ENCODE results near the gene PSMC3. TPM values are rescaled to one million over a fixed set of nuclear protein-coding genes. Genes with fewer than 3 reads are reported as not detected.
A peak's percentile ranks its signal among the peaks of the same experiment; 100 is the strongest.

Gene PSMC3
- total and polyA plus RNA-seq, 9 of the 15 experiments (the other 6 are each of a cell fraction or from before 2014, with no cell fraction given) = 44.3 to 324 (median 240) TPM

- Histone ChIP-seq H3K27me3 (ENCODE audit: control insufficient read depth in 2 of 2, insufficient read depth in 2 of 2, low read length in 2 of 2) (no peaks in the 10 kb centered on the region), H3K79me2 (ENCODE audit: control insufficient read depth, insufficient read depth, low read length) (peaks cover 7% of the 10 kb centered on the region; the same call in 2 of the 3 replicates), H3K9me1 (ENCODE audit: control insufficient read depth, insufficient read depth, low read length) (peaks cover 10% of the 10 kb centered on the region), H3K4me3 (no peak overlapping the region), H4K20me1 (replicated peaks; ENCODE audit: control insufficient read depth, insufficient read depth, low read length) (no peaks in the 10 kb centered on the region), H3K9ac (ENCODE audit: insufficient read depth in 1 of 2, low read depth in 2 of 2, low read length in 2 of 2) (no peak overlapping the region), H3K4me2 (ENCODE audit: insufficient read depth, low read length) (no peak overlapping the region), H3K27ac (ENCODE audit: extremely low read depth, low read depth, low read length) (no peak overlapping the region), H3K9me3 (replicated peaks; ENCODE audit: control insufficient read depth, insufficient read depth, low read depth, low read length) (no peaks in the 10 kb centered on the region), H3K4me1 (replicated peaks in 1 of 2; ENCODE audit: control insufficient read depth in 2 of 2, insufficient read depth in 2 of 2, low read length in 2 of 2) (peaks cover 12 to 70% of the 10 kb centered on the region in 2 experiments; a peak in 4 of 5 replicates), H3K36me3 (ENCODE audit: control insufficient read depth, insufficient read depth, low read length) (no peaks in the 10 kb centered on the region; the same call in 2 of the 3 replicates), H2AFZ (ENCODE audit: low read depth, low read length) (no peak overlapping the region)
- 58% methylated on average over 11 of the region's 12 CpGs for WGBS (ENCODE audit: insufficient coverage, low coverage, missing lambda C conversion rate)
- in situ Hi-C loops (cut with MboI) (no loop called here), intact Hi-C loops (cut with micrococcal nuclease) (loop anchor here (2.0 kb wide), 1 partner anchor 205 kb away; no protein-coding TSS in a partner anchor)
- POLR2A ChIA-PET = interaction anchor here (0.6 to 1.7 kb wide), 6 partner anchors 11 to 170 kb away, joined by 3 to 6 read pairs (median 4); partner anchors contain the start of genes ACP2 and PSMC3
- no TSS peak for BruUV-seq (replicated peaks)
- DNase-seq (ENCODE audit: extremely low read depth in 1 of 4, low spot score in 3 of 4) (peak; percentile 51 to 67 (median 56)), FAIRE-seq (peak; percentile 73), ATAC-seq (peak; percentile 28)
- CTCF ChIA-PET (ENCODE audit: low intra/inter-chr PET ratio) = interaction anchor here (0.6 kb wide), 1 partner anchor 178 kb away, joined by 4 read pairs; no protein-coding TSS in a partner anchor
- TF ChIP-seq ADNP (tag; IDR thresholded peaks at IDR 0.05) (no peak), HDAC6 (IDR thresholded peaks at IDR 0.05; ENCODE audit: low read depth, low read length) (no peak), L3MBTL2 (IDR thresholded peaks at IDR 0.05) (no peak), DACH1 (IDR thresholded peaks at IDR 0.05; ENCODE audit: partially characterized antibody) (peak; percentile 14), GATAD2B (IDR thresholded peaks at IDR 0.05; ENCODE audit: borderline replicate concordance) (no peak), ZZZ3 (IDR thresholded peaks at IDR 0.05) (no peak), ARHGAP35 (IDR thresholded peaks at IDR 0.05; ENCODE audit: partially characterized antibody) (no peak), ZFP91 (CRISPR knock-in tag; IDR thresholded peaks at IDR 0.05) (no peak), TRIM24 (IDR thresholded peaks at IDR 0.05) (no peak), VEZF1 (CRISPR knock-in tag; IDR thresholded peaks at IDR 0.05) (peak; percentile 21; the same call in 1 of the 2 replicates), MYBL2 (IDR thresholded peaks at IDR 0.05; ENCODE audit: low read depth) (no peak), MYBL2 (CRISPR knock-in tag; IDR thresholded peaks at IDR 0.05; ENCODE audit: borderline replicate concordance) (no peak), HOXB6 (CRISPR knock-in tag; IDR thresholded peaks at IDR 0.05; ENCODE audit: borderline replicate concordance) (no peak), EGR1 (conservative IDR thresholded peaks at IDR 0.05) (no peak), BRD4 (IDR thresholded peaks at IDR 0.05) (no peak), RBFOX2 (IDR thresholded peaks at IDR 0.05; ENCODE audit: low read depth, low read length) (peak; percentile 41; the same call in 1 of the 2 replicates), CTCF (IDR thresholded peaks at IDR 0.05 in 2 of 3, conservative IDR thresholded peaks at IDR 0.05 in 1 of 3; ENCODE audit: insufficient read depth in 2 of 3, low read depth in 1 of 3, low read length in 3 of 3) (peak; percentile 77 to 92 (median 80)), ZNF165 (CRISPR knock-in tag; IDR thresholded peaks at IDR 0.05; ENCODE audit: borderline replicate concordance) (no peak)
Observed at GRCh38 chr11:47411884-47412746, 14.1 kb downstream of the PSMC3 start.
